SHP77 (cell line): ENCODE data around the gene NRROS.

Experiments used
- DNase-seq, 2 experiments: peaks; one replicate each; lab custom pipeline; 2025; lab: John Stamatoyannopoulos, UW

NRROS gene

GRCh38 chr3:196650740-196651311, 11.3 kb downstream of the NRROS start:
- DNase-seq: peak; percentile 54 to 64

- no peak for DNase-seq
Measured at GRCh38 chr3:196651819-196652218, 12.3 kb downstream of the NRROS start.

- DNase-seq: no peak
Measured at GRCh38 chr3:196652961-196653795, 13.7 kb downstream of the NRROS start.

GRCh38 chr3:196654006-196654734, 14.7 kb downstream of the NRROS start:
- DNase-seq: no peak

GRCh38 chr3:196654735-196655090, 15.2 kb downstream of the NRROS start:
- DNase-seq: no peak

- no peak for DNase-seq
Measured at GRCh38 chr3:196655496-196655895, 16.0 kb downstream of the NRROS start.

- no peak for DNase-seq
Measured at GRCh38 chr3:196656213-196656612, 16.7 kb downstream of the NRROS start.

- DNase-seq: no peak
Measured at GRCh38 chr3:196659901-196660351, 20.4 kb downstream of the NRROS start.

- DNase-seq: peak; percentile 14 to 60
Measured at GRCh38 chr3:196660381-196661166, 21.1 kb downstream of the NRROS start.

- peak; percentile 39 to 50 for DNase-seq
Measured at GRCh38 chr3:196661400-196661799, 21.9 kb downstream of the NRROS start.

- peak; percentile 63 to 76 for DNase-seq
Measured at GRCh38 chr3:196662033-196662432, 22.5 kb downstream of the NRROS start.

- no peak for DNase-seq
Measured at GRCh38 chr3:196662711-196663571, 23.4 kb downstream of the NRROS start.

- DNase-seq: peak; percentile 76 to 84
Measured at GRCh38 chr3:196666001-196666867, 26.7 kb downstream of the NRROS start.

GRCh38 chr3:196667056-196667825, 27.7 kb downstream of the NRROS start:
- DNase-seq: no peak

- DNase-seq: no peak
Measured at GRCh38 chr3:196670339-196670738, 30.8 kb downstream of the NRROS start.

- DNase-seq: no peak
Measured at GRCh38 chr3:196673632-196674031, 34.1 kb downstream of the NRROS start.

- no peak for DNase-seq
Measured at GRCh38 chr3:196677353-196677752, 37.9 kb downstream of the NRROS start.

- no peak for DNase-seq
Measured at GRCh38 chr3:196677931-196678330, 38.4 kb downstream of the NRROS start.
